Activated T-helper 2 cell treated with anti-CD3 and anti-CD28 coated beads, Interferon-gamma antibody, Interleukin-2, Interleukin-4, amounts not matched to agents 10 μg/mL and 5 μg/mL and 100 μg/mL, durations not matched to agents 14 hours and 24 hours and 36 hours (primary cell): Measurements from ENCODE around the gene OMG. TPM values are rescaled to one million over a fixed set of nuclear protein-coding genes. Genes with fewer than 3 reads are reported as not detected.
"Not testable (repeated sequence)": the region's sequence is repeated elsewhere in the genome, so short reads cannot be mapped to it uniquely, and the experiment has no call there.

ENCODE experiments used
- DNase-seq: peaks from one replicate; pipeline ENCODE4 v3.0.0; 2021; ENCODE audit warnings: low spot score
- H3K27ac Mint-ChIP-seq: one replicate; pipeline ENCODE4 v1.8.0; 2021; ENCODE audit warnings: mixed read lengths
- H3K27me3 Mint-ChIP-seq: one replicate; pipeline ENCODE4 v1.8.0; 2021; ENCODE audit warnings: low read depth, mixed read lengths
- H3K36me3 Mint-ChIP-seq: one replicate; pipeline ENCODE4 v1.8.0; 2021; ENCODE audit warnings: low read depth, mixed read lengths
- H3K4me1 Mint-ChIP-seq: one replicate; pipeline ENCODE4 v1.8.0; 2021; ENCODE audit warnings: low read depth, mixed read lengths
- H3K4me3 Mint-ChIP-seq: one replicate; pipeline ENCODE4 v1.8.0; 2021; ENCODE audit warnings: low read depth, mild to moderate bottlenecking, moderate library complexity, mixed read lengths
- H3K9me3 Mint-ChIP-seq: one replicate; pipeline ENCODE4 v1.8.0; 2021; ENCODE audit warnings: mixed read lengths
- intact Hi-C: fragments of 100-400 bp; cut with micrococcal nuclease; formaldehyde crosslinking; loops from one replicate; pipeline ENCODE4 v1.15.1; 2023
- total RNA-seq: library from RNA; stranded (reverse); gene quantifications from 2 replicates; pipeline ENCODE4 v1.2.3, GENCODE V29; 2022

OMG gene
- total RNA-seq, 1 donor from 2014 or later = 0.11 TPM

GRCh38 chr17:31295489-31295871 is 1.6 kb downstream of the OMG start:
- intact Hi-C loops = no loop called here
- Mint-ChIP-seq H3K4me3 (no peak overlapping the region), H3K27ac (no peak overlapping the region), H3K9me3 (no peaks in the 10 kb centered on the region), H3K36me3 (no peaks in the 10 kb centered on the region), H3K4me1 (peaks cover 7% of the 10 kb centered on the region), H3K27me3 (no peaks in the 10 kb centered on the region)
- DNase-seq = no peak

DNA sequence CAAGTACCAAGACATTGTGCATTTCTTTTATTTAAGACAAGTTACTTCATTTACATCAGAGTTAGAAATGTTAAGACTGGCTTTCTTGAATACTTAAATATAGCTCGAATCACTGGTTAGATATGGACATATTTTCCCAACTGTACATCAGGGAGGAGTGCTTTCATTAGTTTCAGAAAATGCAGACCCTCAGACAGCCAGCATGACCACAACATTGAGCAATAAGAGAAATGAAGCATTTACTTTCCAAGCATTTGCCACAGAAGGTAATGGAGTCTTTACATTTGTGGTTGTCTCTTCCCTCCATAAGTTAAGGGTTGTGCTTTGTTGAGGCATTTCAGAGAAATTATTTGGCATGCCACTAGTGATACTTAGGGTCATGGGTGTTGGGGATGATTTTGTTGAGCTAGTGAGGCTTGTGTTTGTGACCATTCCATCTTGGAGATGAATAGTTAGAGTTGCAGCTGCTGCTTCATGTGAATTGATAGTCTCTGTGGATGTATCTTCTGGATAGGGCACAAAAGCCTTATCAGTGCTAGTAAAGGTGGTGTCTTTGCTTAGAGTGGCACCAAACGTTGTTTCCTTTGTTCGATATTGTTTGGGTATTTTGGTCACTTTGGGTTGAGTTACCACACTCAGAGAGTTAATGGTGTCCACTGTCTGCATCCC is 2.1 kb downstream of the OMG start:
- intact Hi-C loops = no loop called here
- H3K27ac Mint-ChIP-seq = no peak overlapping the region
- DNase-seq = no peak
- no peaks in the 10 kb centered on the region for H3K9me3 Mint-ChIP-seq
- H3K36me3 Mint-ChIP-seq = peaks cover 3% of the 10 kb centered on the region
- peaks cover 11% of the 10 kb centered on the region for H3K4me1 Mint-ChIP-seq
- no peaks in the 10 kb centered on the region for H3K27me3 Mint-ChIP-seq
- H3K4me3 Mint-ChIP-seq = no peak overlapping the region

GRCh38 chr17:31294231-31294630 is 2.8 kb downstream of the OMG start:
- H3K4me1 Mint-ChIP-seq = peaks cover 11% of the 10 kb centered on the region
- H3K9me3 Mint-ChIP-seq = no peaks in the 10 kb centered on the region
- intact Hi-C loops = no loop called here
- peaks cover 3% of the 10 kb centered on the region for H3K36me3 Mint-ChIP-seq
- no peaks in the 10 kb centered on the region for H3K27me3 Mint-ChIP-seq
- H3K4me3 Mint-ChIP-seq = no peak overlapping the region
- H3K27ac Mint-ChIP-seq = no peak overlapping the region
- no peak for DNase-seq

DNA sequence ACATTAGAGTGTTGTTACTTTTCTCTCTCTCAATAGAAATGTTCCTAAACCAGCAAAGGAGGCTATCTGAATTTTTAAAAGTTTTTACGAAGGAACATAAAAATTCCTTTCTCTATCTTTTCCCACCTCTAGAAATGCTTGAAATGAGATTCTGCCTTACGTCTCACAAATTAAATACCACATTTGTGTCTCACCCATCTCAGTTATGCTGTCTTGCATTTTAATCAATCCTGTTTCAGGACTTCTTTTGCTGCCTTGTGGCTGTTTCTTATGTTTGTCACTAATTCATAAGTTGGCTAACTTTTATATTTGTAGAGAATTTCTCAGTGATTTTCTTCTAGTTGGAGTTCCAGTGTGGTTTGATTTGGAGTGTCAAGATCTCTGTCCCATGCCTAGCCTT is 3.5 kb downstream of the OMG start:
- Mint-ChIP-seq H3K27me3 (no peaks in the 10 kb centered on the region), H3K9me3 (no peaks in the 10 kb centered on the region), H3K27ac (no peak overlapping the region), H3K36me3 (peaks cover 3% of the 10 kb centered on the region), H3K4me1 (peaks cover 14% of the 10 kb centered on the region), H3K4me3 (no peak overlapping the region)
- intact Hi-C loops = no loop called here
- DNase-seq = no peak

DNA sequence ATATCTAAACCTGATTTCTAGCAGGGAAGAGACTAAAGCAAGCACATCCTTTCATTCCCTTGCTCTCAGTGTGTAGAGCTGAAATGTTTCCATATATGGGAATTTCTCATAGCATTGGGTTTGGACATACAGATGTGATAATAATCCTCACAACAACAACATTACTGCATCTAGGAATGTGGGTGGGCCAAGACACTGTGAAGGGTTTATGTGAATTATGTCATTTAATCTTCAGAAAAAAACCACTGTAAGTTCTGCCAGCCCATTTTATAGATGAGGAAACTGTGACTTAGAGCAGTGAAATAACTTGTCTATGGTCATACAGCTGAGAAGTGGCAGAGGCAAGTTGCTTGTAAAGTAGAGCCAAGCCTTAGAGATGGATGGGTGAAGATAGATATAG is 5.2 kb downstream of the OMG start:
- intact Hi-C loops = no loop called here
- no peak overlapping the region for H3K27ac Mint-ChIP-seq

DNA sequence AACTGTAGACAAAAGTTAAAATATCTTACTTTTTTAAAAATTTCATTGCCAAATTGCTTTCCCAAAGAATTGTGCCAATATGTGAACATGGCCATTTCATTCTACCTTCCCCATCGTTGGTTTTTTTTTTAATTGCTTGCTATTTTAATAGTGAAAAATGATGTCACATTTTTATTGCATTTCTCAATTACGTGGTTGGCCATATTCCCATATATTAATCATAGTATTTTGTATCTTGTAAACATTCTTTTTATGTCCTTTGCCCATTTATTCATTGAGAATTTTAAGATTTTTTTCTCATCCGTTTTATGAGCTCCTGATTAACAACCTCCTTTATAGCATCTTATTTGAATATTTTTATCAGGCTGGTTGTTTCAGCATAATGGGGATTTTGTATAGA is 7.2 kb downstream of the OMG start:
- H3K27me3 Mint-ChIP-seq = no peaks in the 10 kb centered on the region
- no peaks in the 10 kb centered on the region for H3K9me3 Mint-ChIP-seq
- no peak overlapping the region for H3K4me3 Mint-ChIP-seq
- H3K36me3 Mint-ChIP-seq = peaks cover 9% of the 10 kb centered on the region
- DNase-seq = no peak
- intact Hi-C loops = no loop called here
- H3K27ac Mint-ChIP-seq = no peak overlapping the region
- H3K4me1 Mint-ChIP-seq = peaks cover 7% of the 10 kb centered on the region

More for the DNA sequence above, 5.2 kb downstream of the OMG start:
- Mint-ChIP-seq H3K36me3 (peaks cover 9% of the 10 kb centered on the region), H3K4me3 (no peak overlapping the region), H3K27me3 (no peaks in the 10 kb centered on the region), H3K4me1 (peaks cover 14% of the 10 kb centered on the region), H3K9me3 (no peaks in the 10 kb centered on the region)
- no peak for DNase-seq

DNA sequence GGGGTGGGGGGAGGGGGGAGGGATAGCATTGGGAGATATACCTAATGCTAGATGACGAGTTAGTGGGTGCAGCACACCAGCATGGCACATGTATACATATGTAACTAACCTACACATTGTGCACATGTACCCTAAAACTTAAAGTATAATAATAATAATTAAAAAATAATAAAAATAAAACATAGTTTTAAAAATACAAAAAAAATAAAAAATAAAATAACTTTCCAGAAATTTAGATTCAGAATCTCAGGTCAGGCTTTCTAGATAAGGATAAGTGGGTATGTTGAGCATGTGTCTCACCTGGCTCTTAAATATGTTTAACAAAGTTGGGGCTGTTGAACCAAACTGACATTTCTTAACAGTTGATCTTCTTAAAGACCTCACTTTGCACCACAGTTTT is 9.1 kb downstream of the OMG start:
- H3K27ac Mint-ChIP-seq, H3K9me3 Mint-ChIP-seq, H3K4me3 Mint-ChIP-seq, intact Hi-C loops, DNase-seq, H3K4me1 Mint-ChIP-seq, H3K27me3 Mint-ChIP-seq, H3K36me3 Mint-ChIP-seq: not testable (repeated sequence)

DNA sequence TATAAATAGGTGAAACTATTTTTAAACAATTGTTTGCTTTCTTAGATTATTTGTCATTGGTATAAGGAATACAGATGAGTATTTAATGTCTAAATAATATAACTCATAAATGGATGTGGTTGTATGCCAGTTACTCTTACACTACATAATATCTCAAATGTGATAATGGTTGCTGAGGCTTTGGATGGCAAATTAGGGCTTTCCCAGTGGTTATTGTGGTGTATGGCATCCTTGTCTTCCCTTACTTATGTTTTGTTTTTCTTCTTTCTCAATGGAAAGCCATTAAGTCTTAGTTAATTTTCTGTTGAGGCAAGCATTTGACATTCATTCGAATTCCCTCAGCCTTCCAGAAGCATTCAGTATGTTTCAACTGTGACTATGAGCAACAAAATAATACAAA is 10.5 kb downstream of the OMG start:
- intact Hi-C loops = no loop called here
- H3K27ac Mint-ChIP-seq = no peak overlapping the region
- no peaks in the 10 kb centered on the region for H3K9me3 Mint-ChIP-seq
- peaks cover 7% of the 10 kb centered on the region for H3K4me1 Mint-ChIP-seq
- H3K4me3 Mint-ChIP-seq = no peak overlapping the region
- peaks cover 12% of the 10 kb centered on the region for H3K36me3 Mint-ChIP-seq
- H3K27me3 Mint-ChIP-seq = no peaks in the 10 kb centered on the region
- DNase-seq = no peak

DNA sequence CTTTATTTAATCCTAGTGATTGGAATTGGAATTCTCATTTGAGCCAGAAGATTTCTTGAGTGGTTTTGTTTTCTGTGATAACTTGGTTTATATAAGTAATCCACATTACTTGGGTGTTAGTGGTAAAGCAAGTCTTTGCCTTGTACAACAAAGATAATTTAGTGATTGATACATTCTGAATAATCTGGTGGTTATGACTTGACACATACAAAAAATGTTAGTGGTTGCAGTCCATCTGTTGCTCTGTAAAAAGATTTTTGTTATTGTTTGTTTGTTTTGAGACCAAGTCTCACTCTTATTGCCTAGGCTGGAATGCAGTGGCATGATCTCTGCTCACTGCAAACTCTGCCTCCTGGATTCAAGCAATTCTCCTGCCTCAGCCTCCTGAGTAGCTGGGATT is 13.2 kb downstream of the OMG start:
- peaks cover 2% of the 10 kb centered on the region for H3K4me1 Mint-ChIP-seq
- intact Hi-C loops = no loop called here
- H3K36me3 Mint-ChIP-seq = peaks cover 9% of the 10 kb centered on the region
- H3K4me3 Mint-ChIP-seq = no peak overlapping the region
- H3K9me3 Mint-ChIP-seq = no peaks in the 10 kb centered on the region
- H3K27me3 Mint-ChIP-seq = no peaks in the 10 kb centered on the region
- DNase-seq = no peak
- H3K27ac Mint-ChIP-seq = no peak overlapping the region

DNA sequence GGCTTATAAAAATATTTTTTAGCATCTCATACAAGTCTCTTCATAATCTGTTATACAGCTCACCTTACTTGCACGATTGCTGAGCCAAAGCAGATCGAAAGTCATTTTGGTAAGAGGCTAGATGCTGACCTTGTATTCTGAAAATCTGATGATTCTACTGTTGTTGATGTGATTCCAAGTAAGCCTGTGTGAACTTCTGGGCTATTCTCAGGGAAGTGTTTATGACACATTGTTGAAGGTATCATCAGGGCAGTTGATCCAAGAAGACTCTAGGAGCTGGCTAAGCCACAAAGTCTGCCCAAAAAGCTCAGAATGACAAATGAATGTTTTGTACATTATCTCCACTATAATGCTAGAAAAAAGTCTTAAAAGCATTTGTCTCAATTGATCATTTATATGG is 16.0 kb downstream of the OMG start:
- H3K27me3 Mint-ChIP-seq = no peaks in the 10 kb centered on the region
- DNase-seq = no peak
- peaks cover 3% of the 10 kb centered on the region for H3K36me3 Mint-ChIP-seq
- H3K9me3 Mint-ChIP-seq = no peaks in the 10 kb centered on the region
- no peaks in the 10 kb centered on the region for H3K4me1 Mint-ChIP-seq
- intact Hi-C loops = no loop called here
- H3K4me3 Mint-ChIP-seq = no peak overlapping the region
- H3K27ac Mint-ChIP-seq = no peak overlapping the region

GRCh38 chr17:31279401-31279800 is 17.6 kb downstream of the OMG start:
- Mint-ChIP-seq H3K4me3 (no peak overlapping the region), H3K36me3 (peaks cover 10% of the 10 kb centered on the region), H3K9me3 (no peaks in the 10 kb centered on the region), H3K4me1 (peaks cover 3% of the 10 kb centered on the region), H3K27ac (no peak overlapping the region), H3K27me3 (no peaks in the 10 kb centered on the region)
- DNase-seq = no peak
- intact Hi-C loops = no loop called here

GRCh38 chr17:31275116-31275515 is 21.9 kb downstream of the OMG start:
- H3K9me3 Mint-ChIP-seq = no peaks in the 10 kb centered on the region
- intact Hi-C loops = no loop called here
- H3K36me3 Mint-ChIP-seq = peaks cover 13% of the 10 kb centered on the region
- peaks cover 4% of the 10 kb centered on the region for H3K4me1 Mint-ChIP-seq
- DNase-seq = no peak
- no peak overlapping the region for H3K4me3 Mint-ChIP-seq
- H3K27ac Mint-ChIP-seq = no peak overlapping the region
- no peaks in the 10 kb centered on the region for H3K27me3 Mint-ChIP-seq

GRCh38 chr17:31274252-31274651 is 22.8 kb downstream of the OMG start:
- no peak for DNase-seq
- intact Hi-C loops = no loop called here
- H3K27ac Mint-ChIP-seq = no peak overlapping the region
- peaks cover 13% of the 10 kb centered on the region for H3K36me3 Mint-ChIP-seq
- H3K27me3 Mint-ChIP-seq = no peaks in the 10 kb centered on the region
- H3K4me3 Mint-ChIP-seq = no peak overlapping the region
- peaks cover 4% of the 10 kb centered on the region for H3K4me1 Mint-ChIP-seq
- H3K9me3 Mint-ChIP-seq = no peaks in the 10 kb centered on the region

- Mint-ChIP-seq H3K9me3 (no peaks in the 10 kb centered on the region), H3K4me1 (peaks cover 4% of the 10 kb centered on the region), H3K27me3 (no peaks in the 10 kb centered on the region), H3K36me3 (peaks cover 13% of the 10 kb centered on the region), H3K4me3 (no peak overlapping the region), H3K27ac (no peak overlapping the region)
- intact Hi-C loops = no loop called here
- no peak for DNase-seq
Measured at GRCh38 chr17:31273516-31273915, 23.5 kb downstream of the OMG start.
